ENCODE measurements around the gene GATA5.

DNA sequence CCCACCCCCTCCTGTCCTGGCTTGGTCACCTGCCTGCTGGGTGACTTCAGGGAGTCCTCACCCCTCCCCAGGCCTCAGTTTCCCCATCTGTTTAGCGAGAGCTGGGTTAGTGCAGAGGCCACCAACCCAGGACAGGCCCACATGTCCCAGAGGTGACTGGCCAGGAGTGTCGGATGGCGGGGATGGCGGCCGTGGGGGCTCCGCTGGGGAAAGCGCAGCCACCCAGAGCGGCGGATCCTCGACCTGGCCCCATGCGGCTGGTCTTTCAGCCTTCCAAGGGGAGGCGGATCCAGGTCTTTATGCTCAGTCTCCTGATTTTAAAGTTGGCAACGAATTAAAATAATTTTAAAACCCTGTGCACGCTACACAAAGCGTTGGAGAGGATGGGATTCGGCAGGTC lies 31.0 kb upstream of the GATA5 start:
- TF ChIP-seq, protein P1, sequence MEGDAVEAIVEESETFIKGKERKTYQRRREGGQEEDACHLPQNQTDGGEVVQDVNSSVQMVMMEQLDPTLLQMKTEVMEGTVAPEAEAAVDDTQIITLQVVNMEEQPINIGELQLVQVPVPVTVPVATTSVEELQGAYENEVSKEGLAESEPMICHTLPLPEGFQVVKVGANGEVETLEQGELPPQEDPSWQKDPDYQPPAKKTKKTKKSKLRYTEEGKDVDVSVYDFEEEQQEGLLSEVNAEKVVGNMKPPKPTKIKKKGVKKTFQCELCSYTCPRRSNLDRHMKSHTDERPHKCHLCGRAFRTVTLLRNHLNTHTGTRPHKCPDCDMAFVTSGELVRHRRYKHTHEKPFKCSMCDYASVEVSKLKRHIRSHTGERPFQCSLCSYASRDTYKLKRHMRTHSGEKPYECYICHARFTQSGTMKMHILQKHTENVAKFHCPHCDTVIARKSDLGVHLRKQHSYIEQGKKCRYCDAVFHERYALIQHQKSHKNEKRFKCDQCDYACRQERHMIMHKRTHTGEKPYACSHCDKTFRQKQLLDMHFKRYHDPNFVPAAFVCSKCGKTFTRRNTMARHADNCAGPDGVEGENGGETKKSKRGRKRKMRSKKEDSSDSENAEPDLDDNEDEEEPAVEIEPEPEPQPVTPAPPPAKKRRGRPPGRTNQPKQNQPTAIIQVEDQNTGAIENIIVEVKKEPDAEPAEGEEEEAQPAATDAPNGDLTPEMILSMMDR (IDR thresholded peaks at IDR 0.05; ENCODE audit: insufficient read depth, low read length, poor library complexity, severe bottlenecking), result no peak
- no peak for TF ChIP-seq EZH2phosphoT487 (conservative IDR thresholded peaks at IDR 0.05; ENCODE audit: low read length)

Data from SU-DHL-6 (cell line).